HUES64 (cell line): ENCODE data around the gene RNASEH2C.
"Not testable (repeated sequence)": the region's sequence is repeated elsewhere in the genome, so short reads cannot be mapped to it uniquely, and the experiment has no call there.

ENCODE experiments used
- H3K27ac ChIP-seq: 2 replicates; pipeline ENCODE4 v1.7.0; 2013; ENCODE audit warnings: low read depth, low read length, inconsistent platforms
- H3K27me3 ChIP-seq: 2 replicates; pipeline ENCODE4 v1.6.1; 2013; ENCODE audit warnings: mild to moderate bottlenecking, low read length; ENCODE audit not compliant: insufficient read depth
- H3K36me3 ChIP-seq: 2 replicates; pipeline ENCODE4 v1.6.1; 2013; ENCODE audit warnings: mild to moderate bottlenecking, low read length; ENCODE audit not compliant: insufficient read depth
- H3K4me1 ChIP-seq: 2 replicates; pipeline ENCODE4 v1.6.1; 2013; ENCODE audit warnings: mild to moderate bottlenecking, low read length, moderate library complexity; ENCODE audit not compliant: insufficient read depth
- H3K4me3 ChIP-seq: 2 replicates; pipeline ENCODE4 v1.5.1; 2013; ENCODE audit warnings: mild to moderate bottlenecking, low read length, moderate library complexity
- H3K9ac ChIP-seq: 2 replicates; pipeline ENCODE4 v1.6.1; 2013; ENCODE audit warnings: mild to moderate bottlenecking, low read depth, low read length
- H3K9me3 ChIP-seq: 2 replicates; pipeline ENCODE4 v1.6.1; 2013; ENCODE audit warnings: low read depth, low read length; ENCODE audit not compliant: insufficient read depth
- WGBS: fragments of 150-250, 120-280 bp; methylation state at CpG from one replicate; pipeline ENCODE4 v1.1.7; 2013; ENCODE audit warnings: missing lambda C conversion rate; 5-methylcytosine and 5-hydroxymethylcytosine counted together

The RNASEH2C gene

DNA sequence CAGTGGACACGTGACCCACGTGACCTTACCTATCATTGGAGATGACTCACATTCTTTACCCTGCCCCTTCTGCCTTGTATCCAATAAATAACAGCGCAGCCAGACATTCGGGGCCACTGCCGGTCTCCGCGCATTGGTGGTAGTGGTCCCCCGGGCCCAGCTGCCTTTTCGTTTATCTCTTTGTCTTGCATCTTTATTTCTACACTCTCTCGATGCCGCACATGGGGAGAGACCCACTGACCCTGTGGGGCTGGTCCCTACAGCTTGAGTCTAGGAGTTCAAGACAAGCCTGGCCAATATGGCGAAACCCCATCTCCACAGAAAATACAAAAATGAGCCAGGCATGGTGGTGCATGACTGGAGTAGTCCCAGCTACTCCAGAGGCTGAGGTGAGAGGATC lies 13.6 kb downstream of the RNASEH2C start:
- not testable (repeated sequence) for H3K36me3 ChIP-seq, H3K27ac ChIP-seq, H3K9me3 ChIP-seq, H3K4me1 ChIP-seq, H3K9ac ChIP-seq, H3K4me3 ChIP-seq
- peaks cover 17% of the 10 kb centered on the region for H3K27me3 ChIP-seq
- 93% methylated on average over 10 of the region's 12 CpGs for WGBS

DNA sequence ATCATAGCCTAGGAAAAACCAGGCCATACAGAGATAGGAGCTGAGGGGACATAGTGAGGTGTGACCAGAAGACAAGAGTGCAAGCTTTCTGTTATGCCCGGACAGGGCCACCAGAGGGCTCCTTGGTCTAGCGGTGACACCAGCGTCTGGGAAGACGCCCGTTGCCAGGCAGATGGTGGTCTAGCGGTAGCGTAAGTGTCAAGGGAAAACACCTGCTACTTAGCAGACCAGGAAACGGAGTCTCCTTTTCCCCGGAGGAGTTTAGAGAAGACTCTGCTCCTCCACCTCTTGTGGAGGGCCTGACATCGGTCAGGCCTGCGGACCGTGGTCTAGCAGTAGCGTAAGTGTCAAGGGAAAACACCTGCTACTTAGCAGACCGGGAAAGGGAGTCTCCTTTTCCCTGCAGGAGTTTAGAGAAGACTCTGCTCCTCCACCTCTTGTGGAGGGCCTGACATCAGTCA lies 14.3 kb downstream of the RNASEH2C start:
- not testable (repeated sequence) for H3K4me1 ChIP-seq, H3K9ac ChIP-seq, H3K36me3 ChIP-seq, H3K9me3 ChIP-seq, H3K4me3 ChIP-seq, H3K27ac ChIP-seq
- WGBS: 19% methylated on average over 14 of the region's 14 CpGs
- H3K27me3 ChIP-seq: peaks cover 17% of the 10 kb centered on the region

DNA sequence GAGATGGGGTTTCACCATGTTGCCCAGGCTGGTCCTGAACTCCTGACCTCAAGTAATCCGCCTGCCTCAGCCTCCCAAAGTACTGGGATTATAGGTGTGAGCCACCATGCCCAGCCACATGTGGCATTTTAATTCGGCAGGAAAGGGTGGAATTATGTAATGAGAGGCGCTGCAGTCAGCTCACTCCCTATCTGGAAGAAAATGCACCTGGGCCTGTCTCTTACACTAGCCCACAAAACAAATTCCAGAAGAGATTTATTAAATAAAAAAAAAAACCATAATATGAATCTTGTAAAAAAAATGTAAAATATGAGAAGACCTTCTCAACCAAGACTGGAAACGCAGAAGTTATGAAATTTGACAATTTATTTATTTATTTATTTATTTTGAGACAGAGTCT lies 16.8 kb downstream of the RNASEH2C start:
- WGBS: 95% methylated on average over 1 of the region's 4 CpGs

DNA sequence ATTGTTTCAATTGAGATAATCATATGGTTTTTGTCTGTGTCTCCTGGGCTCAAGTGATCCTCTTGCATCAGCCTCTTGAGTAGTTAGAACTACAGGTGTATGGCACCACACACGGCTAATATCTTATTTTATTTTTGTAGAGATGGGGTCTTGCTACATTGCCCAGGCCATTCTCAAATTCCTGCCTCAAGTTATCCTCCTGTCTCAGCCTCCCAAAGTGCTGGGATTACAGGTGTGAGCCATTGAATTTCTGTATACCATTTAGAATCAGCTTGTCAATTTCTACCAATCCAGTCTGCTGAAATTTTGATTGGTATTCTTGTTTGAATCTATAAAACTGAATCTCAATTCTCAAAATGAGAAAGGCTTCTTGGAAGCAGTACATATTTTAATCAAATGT lies 18.9 kb downstream of the RNASEH2C start:
- Histone ChIP-seq H3K9me3 (peaks cover 9% of the 10 kb centered on the region; the same call in 1 of the 2 replicates), H3K9ac (no peak overlapping the region), H3K27me3 (peaks cover 6% of the 10 kb centered on the region; the same call in 1 of the 2 replicates), H3K4me1 (no peaks in the 10 kb centered on the region), H3K4me3 (no peak overlapping the region), H3K36me3 (no peaks in the 10 kb centered on the region), H3K27ac (no peak overlapping the region)
- no CpG with 5 or more reads among the region's 1 CpG for WGBS

More for the DNA sequence above, 16.8 kb downstream of the RNASEH2C start:
- no peak overlapping the region for H3K9ac ChIP-seq
- peaks cover 9% of the 10 kb centered on the region; the same call in 1 of the 2 replicates for H3K9me3 ChIP-seq
- no peaks in the 10 kb centered on the region for H3K36me3 ChIP-seq
- no peaks in the 10 kb centered on the region for H3K4me1 ChIP-seq
- no peak overlapping the region for H3K27ac ChIP-seq
- H3K4me3 ChIP-seq: no peak overlapping the region
- peaks cover 17% of the 10 kb centered on the region for H3K27me3 ChIP-seq

- 94% methylated on average over 2 of the region's 3 CpGs for WGBS
These were observed 20.2 kb downstream of the RNASEH2C start for GRCh38 chr11:65700399-65700798.

GRCh38 chr11:65699306-65699705 lies 21.3 kb downstream of the RNASEH2C start:
- Histone ChIP-seq H3K36me3 (no peaks in the 10 kb centered on the region), H3K4me1 (no peaks in the 10 kb centered on the region)

More at GRCh38 chr11:65700399-65700798, 20.2 kb downstream of the RNASEH2C start:
- H3K36me3 ChIP-seq: no peaks in the 10 kb centered on the region
- H3K9ac ChIP-seq: no peak overlapping the region
- no peak overlapping the region for H3K27ac ChIP-seq
- peaks cover 9% of the 10 kb centered on the region; the same call in 1 of the 2 replicates for H3K9me3 ChIP-seq
- H3K27me3 ChIP-seq: peaks cover 6% of the 10 kb centered on the region; the same call in 1 of the 2 replicates
- no peak overlapping the region for H3K4me3 ChIP-seq
- no peaks in the 10 kb centered on the region for H3K4me1 ChIP-seq

DNA sequence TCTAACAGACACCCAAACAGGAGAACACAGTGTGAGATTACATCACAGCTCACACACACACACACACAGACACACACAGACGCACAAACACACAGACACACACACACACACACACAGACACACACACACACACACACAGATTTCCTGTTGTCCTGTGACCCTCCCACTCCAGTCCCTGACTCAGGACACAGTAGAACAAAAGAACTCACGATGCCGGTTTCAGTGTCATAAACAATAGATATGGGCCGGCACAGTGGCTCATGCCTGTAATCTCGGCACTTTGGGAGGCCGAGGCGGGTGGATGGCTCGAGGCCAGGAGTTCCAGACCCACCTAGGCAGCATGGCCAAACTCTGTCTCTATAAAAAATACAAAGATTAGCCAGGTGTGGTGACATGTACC lies 22.4 kb downstream of the RNASEH2C start:
- 90% methylated on average over 8 of the region's 8 CpGs for WGBS
- no peaks in the 10 kb centered on the region for H3K36me3 ChIP-seq
- no peak overlapping the region for H3K4me3 ChIP-seq
- H3K4me1 ChIP-seq: no peaks in the 10 kb centered on the region
- peaks cover 9% of the 10 kb centered on the region; the same call in 1 of the 2 replicates for H3K9me3 ChIP-seq
- H3K9ac ChIP-seq: no peak overlapping the region
- H3K27me3 ChIP-seq: peaks cover 5% of the 10 kb centered on the region; the same call in 1 of the 2 replicates
- no peak overlapping the region for H3K27ac ChIP-seq

More at GRCh38 chr11:65699306-65699705, 21.3 kb downstream of the RNASEH2C start:
- H3K9ac ChIP-seq: no peak overlapping the region
- H3K27ac ChIP-seq: no peak overlapping the region
- no peak overlapping the region for H3K4me3 ChIP-seq
- peaks cover 6% of the 10 kb centered on the region; the same call in 1 of the 2 replicates for H3K27me3 ChIP-seq
- 82% methylated on average over 7 of the region's 7 CpGs for WGBS
- peaks cover 9% of the 10 kb centered on the region; the same call in 1 of the 2 replicates for H3K9me3 ChIP-seq

GRCh38 chr11:65696802-65697552 lies 23.6 kb downstream of the RNASEH2C start:
- H3K36me3 ChIP-seq: no peaks in the 10 kb centered on the region
- no peak overlapping the region for H3K9ac ChIP-seq
- peaks cover 9% of the 10 kb centered on the region; the same call in 1 of the 2 replicates for H3K9me3 ChIP-seq
- H3K27me3 ChIP-seq: no peaks in the 10 kb centered on the region
- WGBS: 89% methylated on average over 5 of the region's 5 CpGs
- no peaks in the 10 kb centered on the region for H3K4me1 ChIP-seq
- no peak overlapping the region for H3K4me3 ChIP-seq
- H3K27ac ChIP-seq: no peak overlapping the region

DNA sequence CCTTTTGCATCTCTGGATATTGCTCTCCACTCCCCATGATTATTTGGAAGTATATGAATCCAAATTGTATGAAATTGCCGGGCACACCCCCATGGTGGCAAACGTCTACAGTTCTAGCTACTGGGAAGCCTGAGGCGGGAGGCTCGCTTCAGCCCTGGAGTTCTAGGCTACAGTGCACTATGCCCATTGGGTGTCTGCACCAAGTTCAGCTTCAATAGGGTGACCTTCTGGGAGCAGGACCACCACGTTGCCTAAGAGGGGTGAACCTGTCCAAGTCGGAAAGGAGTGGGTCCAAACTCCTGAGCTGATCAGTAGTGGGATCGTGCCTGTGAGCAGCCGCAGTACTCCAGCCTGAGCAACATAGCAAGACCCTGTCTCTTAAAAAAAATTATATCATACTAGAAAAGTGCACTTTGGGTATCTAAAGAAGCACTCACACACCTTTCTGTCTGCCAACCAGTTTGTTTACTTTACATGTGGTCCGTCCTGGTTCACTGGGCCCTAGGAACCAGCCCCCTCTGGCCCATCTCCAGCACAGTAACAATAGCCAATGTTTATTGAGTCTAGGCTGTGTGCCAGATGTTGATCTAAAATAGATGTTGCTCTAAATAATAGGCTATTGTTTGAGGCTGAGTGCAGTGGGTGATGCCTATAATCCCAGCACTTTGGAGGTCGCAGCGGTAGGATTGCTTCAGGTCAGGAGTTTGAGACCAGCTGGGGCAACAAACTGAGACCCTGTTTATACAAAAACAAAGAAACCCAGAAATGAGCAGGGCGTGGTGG lies 24.9 kb downstream of the RNASEH2C start:
- 89% methylated on average over 12 of the region's 12 CpGs for WGBS
- no peak overlapping the region for H3K4me3 ChIP-seq

DNA sequence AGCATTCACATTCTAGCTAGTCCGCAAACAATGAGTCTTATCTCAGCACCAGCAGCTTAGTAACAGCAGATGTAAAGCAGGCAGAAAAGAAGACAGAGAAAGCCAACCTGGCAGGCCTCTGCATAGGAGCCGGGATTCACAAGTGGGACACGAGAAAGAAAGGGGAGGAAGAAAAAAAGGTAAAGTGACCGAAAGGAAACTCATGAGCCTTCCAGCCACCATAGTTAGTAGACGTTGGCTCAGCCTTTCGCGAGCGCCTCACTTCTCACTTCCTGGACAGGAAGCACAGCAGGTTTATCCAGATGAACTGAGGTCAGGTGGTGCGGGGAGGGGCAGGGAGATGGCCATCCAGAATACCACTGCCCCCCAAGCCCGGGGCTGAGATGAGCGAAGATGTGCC lies 28.2 kb downstream of the RNASEH2C start:
- Histone ChIP-seq H3K36me3 (no peaks in the 10 kb centered on the region), H3K9ac (no peak overlapping the region), H3K9me3 (no peaks in the 10 kb centered on the region), H3K4me3 (no peak overlapping the region), H3K4me1 (no peaks in the 10 kb centered on the region), H3K27ac (no peak overlapping the region), H3K27me3 (no peaks in the 10 kb centered on the region)
- WGBS: 89% methylated on average over 11 of the region's 11 CpGs

More for the DNA sequence above, 24.9 kb downstream of the RNASEH2C start:
- H3K9me3 ChIP-seq: peaks cover 5% of the 10 kb centered on the region; the same call in 1 of the 2 replicates
- no peak overlapping the region for H3K27ac ChIP-seq
- H3K9ac ChIP-seq: no peak overlapping the region
- H3K4me1 ChIP-seq: no peaks in the 10 kb centered on the region
- no peaks in the 10 kb centered on the region for H3K36me3 ChIP-seq
- H3K27me3 ChIP-seq: no peaks in the 10 kb centered on the region

DNA sequence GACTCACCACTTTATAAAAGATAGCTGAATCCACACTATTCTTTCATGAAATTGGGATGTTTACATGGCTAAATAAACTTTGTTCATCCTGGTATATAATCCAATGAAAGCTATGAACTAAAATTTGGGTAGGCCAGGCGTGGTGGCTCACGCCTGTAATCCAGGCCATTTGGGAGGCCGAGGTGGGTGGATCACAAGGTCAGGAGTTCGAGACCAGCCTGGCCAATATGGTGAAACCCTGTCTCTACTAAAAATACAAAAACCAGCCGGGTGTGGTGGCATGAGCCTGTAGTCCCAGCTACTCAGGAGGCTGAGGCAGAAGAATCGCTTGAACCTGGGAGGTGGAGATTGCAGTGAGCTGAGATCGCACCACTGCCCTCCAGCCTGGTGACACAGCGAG lies 28.8 kb downstream of the RNASEH2C start:
- not testable (repeated sequence) for H3K4me1 ChIP-seq, H3K9me3 ChIP-seq, H3K36me3 ChIP-seq, H3K9ac ChIP-seq, H3K27ac ChIP-seq, H3K27me3 ChIP-seq, H3K4me3 ChIP-seq
- WGBS: 96% methylated on average over 7 of the region's 8 CpGs
